ENCODE data around the gene OR9K2.
"Not testable (repeated sequence)": the region's sequence is repeated elsewhere in the genome, so short reads cannot be mapped to it uniquely, and the experiment has no call there.

OR9K2 gene, protein sequence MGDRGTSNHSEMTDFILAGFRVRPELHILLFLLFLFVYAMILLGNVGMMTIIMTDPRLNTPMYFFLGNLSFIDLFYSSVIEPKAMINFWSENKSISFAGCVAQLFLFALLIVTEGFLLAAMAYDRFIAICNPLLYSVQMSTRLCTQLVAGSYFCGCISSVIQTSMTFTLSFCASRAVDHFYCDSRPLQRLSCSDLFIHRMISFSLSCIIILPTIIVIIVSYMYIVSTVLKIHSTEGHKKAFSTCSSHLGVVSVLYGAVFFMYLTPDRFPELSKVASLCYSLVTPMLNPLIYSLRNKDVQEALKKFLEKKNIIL

GRCh38 chr12:55126106-55126505, at the start of gene OR9K2:
TSS of gene OR9K2 (plus strand) at chr12:55126406. CDS start at chr12:55129835, 3,429 bp downstream.
- DNase-seq, result no peak

DNA sequence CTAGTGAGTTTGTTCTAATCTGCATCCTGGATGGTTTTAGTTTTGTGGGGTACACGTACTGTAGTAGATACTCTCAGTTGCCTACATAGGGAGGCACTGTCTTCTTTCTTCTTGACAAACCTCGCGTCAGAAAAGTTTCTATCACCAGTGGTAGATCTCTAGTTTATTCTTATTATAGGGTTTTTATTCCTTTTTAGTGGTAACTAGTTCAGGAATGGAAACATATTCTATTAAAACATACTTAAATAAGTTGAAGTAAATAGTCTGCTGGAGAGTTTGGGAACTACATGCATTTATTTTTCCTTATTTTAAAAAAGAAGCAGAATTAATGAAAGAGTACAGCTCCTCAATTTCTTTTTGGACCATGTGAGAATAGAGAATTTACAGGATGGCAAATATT, 33.6 kb upstream of the OR9K2 start:
- DNase-seq, result no peak

GRCh38 chr12:55112378-55112875, 13.8 kb upstream of the OR9K2 start:
- no peak for DNase-seq

GRCh38 chr12:55116152-55116551, 10.1 kb upstream of the OR9K2 start:
- no peak for DNase-seq

- DNase-seq, result no peak
Observed at GRCh38 chr12:55132816-55133215, 6.6 kb downstream of the OR9K2 start.

- DNase-seq, result peak; percentile 64
Observed at GRCh38 chr12:55142669-55143565, 16.7 kb downstream of the OR9K2 start.

GRCh38 chr12:55143566-55143870, 17.3 kb downstream of the OR9K2 start:
- no peak for DNase-seq

GRCh38 chr12:55167010-55167640, 40.9 kb downstream of the OR9K2 start:
- DNase-seq, result not testable (repeated sequence)

GRCh38 chr12:55171445-55171844, 45.2 kb downstream of the OR9K2 start:
- DNase-seq, result no peak

DNA sequence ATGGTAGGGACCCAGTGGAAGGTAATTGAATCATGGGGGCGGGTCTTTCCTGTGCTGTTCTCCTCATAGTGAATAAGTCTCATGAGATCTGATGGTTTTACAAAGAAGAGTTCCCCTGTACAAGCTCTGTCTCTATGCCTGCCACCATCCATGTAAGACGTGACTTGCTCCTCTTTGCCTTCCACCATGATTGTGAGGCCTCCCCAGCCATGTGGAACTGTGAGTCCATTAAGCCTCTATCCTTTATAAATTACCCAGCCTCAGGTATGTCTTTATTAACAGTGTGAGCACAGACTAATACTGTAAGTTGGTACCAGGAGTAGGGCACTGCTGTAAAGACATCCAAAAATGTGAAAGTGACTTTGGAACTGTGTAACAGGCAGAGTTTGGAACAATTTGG, 45.6 kb downstream of the OR9K2 start:
- DNase-seq, result not testable (repeated sequence)

GRCh38 chr12:55172686-55173085, 46.5 kb downstream of the OR9K2 start:
- no peak for DNase-seq

- DNase-seq, result no peak
Observed at GRCh38 chr12:55173456-55173855, 47.2 kb downstream of the OR9K2 start.
